Effector CD4-positive, alpha-beta T cell (primary cell): ENCODE results near the gene CD68.
"Not testable (repeated sequence)": the region's sequence is repeated elsewhere in the genome, so short reads cannot be mapped to it uniquely, and the experiment has no call there.

Experiments
- DNase-seq: peaks from one replicate; pipeline ENCODE4 v3.0.0-alpha.2; 2020

CD68 gene

GRCh38 chr17:7580604-7581575 is 1.5 kb downstream of the CD68 start:
- no peak for DNase-seq

DNA sequence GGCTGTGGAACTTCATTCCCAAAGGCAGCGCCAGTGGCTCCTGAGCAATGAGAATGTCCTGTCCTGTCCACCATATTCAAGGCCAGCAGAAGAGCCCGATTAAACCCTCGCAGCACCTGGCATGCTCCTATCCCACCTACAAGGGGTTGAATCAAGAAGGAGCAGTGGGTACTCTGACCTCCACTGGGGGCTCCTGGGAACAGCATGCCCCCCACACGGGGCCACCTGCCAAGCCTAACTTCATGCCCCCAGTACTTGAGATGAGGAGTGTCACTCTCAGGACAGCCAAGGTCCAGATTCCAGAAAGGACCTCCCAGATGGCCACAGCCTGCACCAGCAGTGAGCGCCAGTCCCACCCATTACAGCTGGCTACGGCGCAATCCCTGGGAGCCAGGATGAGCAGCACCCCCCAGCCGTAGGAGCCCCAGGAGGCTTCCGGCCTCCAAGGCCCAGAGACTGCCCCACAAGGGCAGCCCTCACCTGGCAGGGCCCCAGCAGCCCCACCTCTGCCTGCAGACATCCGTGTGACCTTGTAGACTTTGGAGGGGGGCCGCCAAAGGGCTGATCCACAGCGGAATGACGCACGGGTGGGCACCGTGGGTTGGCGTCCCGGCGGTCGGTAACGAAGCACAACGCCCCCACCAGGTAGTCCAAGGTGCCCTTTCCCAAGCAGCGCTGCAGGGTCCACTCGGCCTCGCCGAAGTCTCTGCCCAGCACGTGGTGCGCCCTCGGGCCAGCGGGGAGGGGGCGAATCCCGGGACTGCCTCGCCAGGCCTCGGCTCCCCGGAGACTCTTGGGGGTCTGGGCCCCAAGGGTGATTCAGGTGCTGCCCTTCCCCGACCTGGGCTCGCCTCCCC is 3.2 kb downstream of the CD68 start:
- DNase-seq = no peak

DNA sequence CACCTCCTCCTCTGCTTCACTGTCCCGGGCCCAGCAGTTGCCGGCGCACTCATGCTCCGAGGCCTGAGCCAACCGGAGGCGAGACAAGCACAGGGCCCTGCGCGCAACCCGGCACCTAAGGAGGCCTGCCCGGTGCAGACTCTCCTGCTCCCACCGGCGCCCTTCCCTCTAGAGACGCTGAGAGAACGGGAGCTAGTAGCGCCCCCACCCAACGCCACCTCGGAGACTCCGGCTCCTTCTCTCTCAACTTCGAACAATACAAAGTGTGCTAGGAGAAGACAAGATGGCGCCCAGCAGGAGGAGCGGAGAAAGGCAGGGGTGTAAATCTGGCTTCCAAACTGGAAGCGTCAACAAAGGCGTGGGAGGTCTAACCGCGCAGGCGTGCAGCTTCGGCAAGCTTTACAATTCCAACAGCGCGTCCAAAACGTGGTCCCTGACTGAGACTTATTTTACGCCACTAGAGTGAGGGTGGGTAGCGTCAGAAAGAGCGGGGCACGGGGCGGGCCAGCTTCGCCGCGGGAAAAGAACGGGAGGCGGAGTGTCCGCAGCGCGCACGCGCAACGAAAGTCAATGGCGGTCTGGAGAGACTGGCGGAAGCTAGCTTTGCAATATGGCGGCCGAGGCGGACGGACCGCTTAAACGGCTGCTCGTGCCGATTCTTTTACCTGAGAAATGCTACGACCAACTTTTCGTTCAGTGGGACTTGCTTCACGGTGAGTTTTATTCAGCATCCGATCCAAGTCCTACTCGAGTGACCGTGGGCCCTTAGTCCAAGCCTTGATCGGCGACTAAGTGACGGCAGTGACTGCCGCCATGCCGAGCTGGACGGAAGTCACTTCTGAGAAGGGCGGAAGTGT is 4.0 kb downstream of the CD68 start, which contains the start of gene MPDU1:
TSS of gene MPDU1 (plus strand) at position 600 of the 857 bp plus-strand sequence. CDS start at position 611, 11 bp downstream.
- DNase-seq = peak; percentile 89

DNA sequence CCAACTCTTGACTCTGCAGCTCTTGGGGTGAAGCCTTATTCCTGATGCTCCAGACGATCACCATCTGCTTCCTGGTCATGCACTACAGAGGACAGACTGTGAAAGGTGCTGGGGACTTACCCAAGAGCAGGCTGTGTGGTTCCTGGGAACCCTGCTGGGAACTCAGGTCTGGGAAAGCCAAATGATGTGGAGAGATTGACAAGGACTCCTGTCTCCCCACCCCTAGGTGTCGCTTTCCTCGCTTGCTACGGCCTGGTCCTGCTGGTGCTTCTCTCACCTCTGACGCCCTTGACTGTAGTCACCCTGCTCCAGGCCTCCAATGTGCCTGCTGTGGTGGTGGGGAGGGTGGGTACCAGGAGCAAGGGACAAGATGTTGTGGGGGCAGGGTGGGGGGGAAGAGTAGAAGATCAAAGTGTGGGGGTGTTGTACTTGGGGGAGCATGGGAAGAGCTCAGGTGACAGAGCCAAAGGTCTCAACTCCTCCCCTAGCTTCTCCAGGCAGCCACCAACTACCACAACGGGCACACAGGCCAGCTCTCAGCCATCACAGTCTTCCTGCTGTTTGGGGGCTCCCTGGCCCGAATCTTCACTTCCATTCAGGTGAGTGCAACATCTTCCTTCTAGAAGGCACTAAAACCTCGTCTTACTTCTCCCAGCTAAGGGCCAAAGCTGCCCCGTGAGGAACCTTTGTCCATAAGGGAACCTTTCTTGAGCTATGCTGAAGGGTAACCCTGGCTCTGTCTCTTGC is 7.4 kb downstream of the CD68 start:
- no peak for DNase-seq

DNA sequence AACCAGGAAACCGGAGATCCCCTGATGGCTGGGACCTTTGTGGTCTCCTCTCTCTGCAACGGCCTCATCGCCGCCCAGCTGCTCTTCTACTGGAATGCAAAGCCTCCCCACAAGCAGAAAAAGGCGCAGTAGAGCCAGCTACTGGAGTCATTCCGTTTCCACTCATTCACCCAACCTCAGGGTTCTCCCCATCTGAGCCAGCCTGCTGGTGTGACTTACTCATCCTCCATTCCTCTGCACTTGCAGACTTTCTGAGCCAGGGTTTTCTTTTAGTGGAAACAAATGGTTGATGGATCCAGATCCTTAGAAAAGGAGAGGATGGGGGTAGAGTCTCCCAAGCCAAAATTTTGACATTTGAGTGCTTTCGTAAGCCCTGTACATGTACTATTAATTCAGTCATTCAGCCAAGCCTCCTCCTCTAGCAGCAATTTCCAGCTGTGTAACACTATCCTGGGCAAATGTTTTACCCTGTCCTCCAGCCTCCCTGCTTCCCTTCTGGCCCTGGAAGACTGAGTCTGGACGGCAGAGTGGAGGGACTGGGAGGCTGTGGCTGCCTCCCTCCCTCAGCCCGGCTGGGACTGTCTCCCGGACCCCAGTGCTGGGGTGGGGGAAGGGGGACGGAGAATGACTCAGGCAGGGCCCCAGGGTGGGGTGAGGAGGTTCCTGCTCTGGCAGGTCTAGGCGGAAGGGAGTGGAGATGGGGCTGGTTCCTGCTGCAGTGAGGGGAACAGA is 8.1 kb downstream of the CD68 start:
- DNase-seq = no peak

- no peak for DNase-seq
Measured at GRCh38 chr17:7588553-7589203, 9.2 kb downstream of the CD68 start.

GRCh38 chr17:7589204-7589868 is 9.9 kb downstream of the CD68 start:
- DNase-seq = peak; percentile 48

DNA sequence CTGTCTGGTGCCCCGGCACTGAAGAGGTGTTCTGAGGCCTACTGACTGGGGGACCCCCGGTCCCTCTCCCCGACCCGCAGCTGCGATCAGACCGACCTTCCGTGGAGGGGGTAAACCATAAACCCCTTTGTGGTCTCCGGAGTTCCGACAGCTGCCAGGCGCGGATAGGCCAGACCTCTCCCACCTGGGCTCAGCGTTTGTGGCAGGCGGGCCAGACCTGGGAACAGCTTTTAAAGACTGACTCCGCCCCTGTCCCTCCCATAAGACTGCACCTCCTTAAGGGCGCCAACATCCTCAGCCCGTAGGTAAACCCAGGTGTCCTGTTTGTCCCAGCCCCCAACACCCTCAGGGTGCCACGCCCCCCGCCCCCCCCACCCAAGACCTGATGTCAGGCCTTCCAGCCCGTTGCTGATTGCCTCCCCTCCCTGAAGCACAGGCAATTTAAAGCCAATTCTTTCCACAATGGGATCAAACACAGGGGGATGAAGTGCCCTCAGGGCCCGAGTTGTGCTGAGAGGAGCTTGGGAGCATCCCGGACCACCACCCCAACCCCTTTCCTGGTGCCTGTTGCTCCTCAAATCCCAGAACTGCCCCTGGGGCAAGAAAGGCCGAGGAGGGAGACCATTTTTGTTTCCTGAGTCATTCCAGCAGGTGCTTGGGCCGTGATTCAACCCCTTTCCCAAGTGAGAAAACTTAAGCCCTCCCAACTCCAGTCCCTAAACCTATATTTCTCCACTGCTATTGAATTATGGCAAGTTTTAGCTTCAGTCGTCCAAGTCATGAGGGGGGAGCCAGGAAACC is 10.7 kb downstream of the CD68 start, which contains the start of gene SOX15:
TSS of gene SOX15 (minus strand) at position 204 of the 801 bp plus-strand sequence. CDS start 418 bp downstream, outside the sequence.
- DNase-seq = no peak

DNA sequence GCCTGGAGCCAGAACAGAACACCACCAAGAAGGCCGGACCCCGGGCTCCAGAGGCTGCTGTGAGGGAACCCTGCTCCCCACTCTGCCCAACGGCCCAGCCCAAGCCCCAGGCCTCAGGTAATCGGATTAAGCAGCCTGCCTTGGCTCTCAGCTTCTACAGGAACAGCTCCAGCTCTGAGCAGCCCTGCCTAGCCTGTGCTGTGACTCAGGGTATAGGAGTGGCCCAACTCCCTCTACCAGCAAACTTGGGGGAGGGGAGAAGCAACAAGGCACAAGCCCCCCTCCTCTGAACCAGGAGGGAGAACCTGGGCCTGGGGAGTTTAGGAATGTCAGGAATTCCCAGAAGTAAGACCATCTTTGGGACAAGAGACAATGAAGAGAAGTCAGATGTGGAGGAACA is 11.3 kb downstream of the CD68 start:
- DNase-seq = no peak

DNA sequence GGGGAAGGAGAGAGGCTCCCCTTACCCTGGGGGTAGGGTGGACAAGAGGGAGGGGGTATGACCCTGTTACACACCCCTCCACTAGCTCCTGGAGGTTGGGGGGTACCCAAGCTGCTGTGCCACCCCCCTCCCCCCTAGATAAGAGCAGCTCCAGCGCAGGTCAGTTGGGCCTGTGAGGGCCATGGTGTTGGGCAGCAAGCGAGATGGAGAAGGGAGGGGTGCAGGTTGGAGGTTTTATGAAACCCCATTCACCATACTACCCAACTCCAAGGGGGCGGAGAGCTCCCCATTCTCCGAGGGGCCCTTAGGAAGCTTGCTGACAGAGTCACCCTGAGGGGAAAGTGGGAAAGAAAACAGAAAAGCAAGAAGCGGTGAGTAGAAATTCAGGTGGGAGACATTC is 12.2 kb downstream of the CD68 start:
- DNase-seq = no peak

DNA sequence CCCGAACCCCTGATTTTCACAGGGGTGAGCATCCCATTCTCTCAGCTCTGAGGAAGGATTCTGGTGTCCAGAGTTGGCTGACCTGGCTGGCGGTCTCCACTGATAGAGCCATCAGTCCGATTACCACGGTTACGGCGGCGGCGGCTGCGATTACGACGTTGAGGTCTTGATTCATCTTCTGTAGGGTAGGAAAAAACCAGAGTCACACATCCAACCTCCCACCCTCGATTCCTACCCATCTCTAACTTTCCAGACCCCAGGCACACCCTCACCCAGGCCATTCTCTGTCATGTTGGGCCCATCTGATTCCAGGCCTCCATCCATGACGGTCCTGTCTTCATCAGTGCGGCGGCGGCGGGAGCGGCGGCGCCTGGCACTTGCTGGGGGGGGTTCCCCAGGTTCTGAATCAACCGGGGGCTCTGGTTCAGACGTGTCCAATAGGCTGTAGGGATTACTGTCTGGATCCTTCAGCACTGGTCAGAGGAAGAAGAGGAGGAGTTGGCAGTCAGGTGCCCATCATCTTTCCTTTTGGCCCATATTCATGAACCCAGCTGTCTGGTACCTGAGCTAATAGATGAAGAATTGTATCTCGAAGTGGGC is 13.1 kb downstream of the CD68 start:
- no peak for DNase-seq

DNA sequence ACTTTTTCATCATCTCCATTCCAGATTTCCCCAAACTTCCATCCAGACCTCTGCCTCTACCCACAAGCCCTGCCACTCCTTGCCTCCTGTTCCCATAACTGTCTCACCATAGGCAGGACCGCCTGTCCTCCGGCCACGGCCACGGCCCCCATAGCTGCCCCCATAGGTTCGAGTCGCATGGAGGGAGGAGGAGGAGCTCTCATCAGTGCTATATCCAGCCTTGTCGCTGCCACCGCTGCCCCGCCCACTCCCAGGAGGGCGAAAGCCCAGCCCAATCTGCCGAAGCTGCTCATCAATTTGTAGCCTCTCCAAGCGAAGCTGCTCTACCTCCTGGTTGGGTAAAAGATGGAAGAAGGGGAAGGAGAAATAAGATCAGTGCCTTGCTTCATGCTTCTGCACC is 13.9 kb downstream of the CD68 start:
- no peak for DNase-seq

- DNase-seq = not testable (repeated sequence)
Measured at GRCh38 chr17:7597561-7597960, 18.1 kb downstream of the CD68 start.

- no peak for DNase-seq
Measured at GRCh38 chr17:7606280-7606679, 26.8 kb downstream of the CD68 start.

DNA sequence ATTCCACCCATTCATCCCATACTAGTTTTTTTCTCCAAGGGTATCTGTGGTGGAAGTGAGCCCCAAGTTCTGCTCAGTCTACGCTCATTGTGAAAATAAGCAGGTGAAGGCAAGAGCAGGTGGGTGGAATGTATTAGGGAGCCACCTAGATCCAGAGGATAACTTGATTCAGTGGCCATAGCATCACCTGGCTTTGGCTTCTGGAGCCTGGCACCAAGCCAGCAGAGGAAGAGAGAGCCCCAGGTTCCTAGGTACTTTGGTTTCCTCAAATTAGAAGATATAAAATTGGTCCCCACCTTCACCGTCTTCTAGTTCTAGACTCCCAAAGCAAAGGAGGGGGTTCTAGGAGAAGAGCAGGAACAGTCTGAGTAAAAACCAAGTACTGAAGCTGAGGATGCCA is 31.2 kb downstream of the CD68 start:
- DNase-seq = no peak

DNA sequence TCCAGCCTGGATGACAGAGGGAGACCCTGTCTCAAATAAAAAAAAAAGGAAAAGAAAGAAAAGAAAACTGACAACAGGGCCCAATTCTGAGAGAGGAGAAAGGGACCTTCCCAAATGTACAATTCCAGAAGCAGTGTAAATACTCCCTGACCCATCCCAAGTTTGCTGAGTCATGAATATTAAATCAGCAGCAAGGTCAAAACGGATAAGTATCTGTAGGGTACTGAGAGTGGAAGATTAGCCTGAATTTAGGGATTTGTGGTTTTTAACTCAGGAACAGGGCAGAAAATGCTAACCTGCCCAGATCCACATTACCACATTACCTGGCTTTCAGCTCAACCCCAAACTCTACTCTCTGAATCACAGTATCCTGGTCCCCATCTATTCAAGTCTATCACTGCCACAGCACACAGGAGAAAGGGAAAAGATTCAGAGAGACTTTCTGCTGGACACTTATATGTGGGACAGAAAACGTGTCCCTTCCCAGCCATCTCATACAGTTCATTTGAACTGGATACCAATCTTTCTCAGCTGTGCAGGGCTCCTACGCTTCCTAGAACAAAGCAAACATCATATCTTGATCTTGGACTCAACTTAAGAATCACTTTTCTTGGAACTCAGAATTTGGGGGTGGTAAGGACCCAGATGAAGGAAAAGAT is 32.3 kb downstream of the CD68 start:
- DNase-seq = no peak

- DNase-seq = no peak
Measured at GRCh38 chr17:7612294-7612640, 32.8 kb downstream of the CD68 start.
